Endodermal cell (in vitro differentiated cells): ENCODE measurements around the gene NR1I3. TPM values are rescaled to one million over a fixed set of nuclear protein-coding genes. Genes with fewer than 3 reads are reported as not detected.

ENCODE experiments used
- DNase-seq: peaks from one replicate; pipeline ENCODE4 v3.0.0-alpha.2; 2017
- H3K27ac ChIP-seq: 2 replicates; pipeline ENCODE4 v1.5.1; 2013; ENCODE audit warnings: mild to moderate bottlenecking, low read depth, low read length, moderate library complexity
- H3K27me3 ChIP-seq: 2 replicates; pipeline ENCODE4 v1.6.1; 2013; ENCODE audit warnings: mild to moderate bottlenecking, low read length, moderate library complexity; ENCODE audit not compliant: insufficient read depth, control insufficient read depth, poor library complexity, severe bottlenecking
- H3K36me3 ChIP-seq: 2 replicates; pipeline ENCODE4 v1.7.0; 2013; ENCODE audit warnings: mild to moderate bottlenecking, low read length, moderate library complexity; ENCODE audit not compliant: control insufficient read depth, insufficient read depth
- H3K4me1 ChIP-seq: one replicate; pipeline ENCODE4 v1.7.0; 2013; ENCODE audit warnings: low read length; ENCODE audit not compliant: control insufficient read depth, insufficient read depth
- H3K4me3 ChIP-seq: 2 replicates; pipeline ENCODE4 v1.5.1; 2013; ENCODE audit warnings: mild to moderate bottlenecking, low read length, moderate library complexity
- H3K9ac ChIP-seq: 2 replicates; pipeline ENCODE4 v1.6.1; 2013; ENCODE audit warnings: mild to moderate bottlenecking, low read length, moderate library complexity; ENCODE audit not compliant: poor library complexity, severe bottlenecking; ENCODE audit errors: extremely low read depth
- H3K9me3 ChIP-seq: 2 replicates; pipeline ENCODE4 v1.6.1; 2013; ENCODE audit warnings: mild to moderate bottlenecking, low read length, moderate library complexity; ENCODE audit not compliant: control insufficient read depth
- H3K27ac Mint-ChIP-seq: 2 replicates; pipeline ENCODE4 v1.8.0; 2020; ENCODE audit warnings: mixed read lengths
- H3K27me3 Mint-ChIP-seq: 2 replicates; pipeline ENCODE4 v1.8.0; 2021; ENCODE audit warnings: mild to moderate bottlenecking, mixed read lengths; ENCODE audit not compliant: insufficient read depth
- H3K36me3 Mint-ChIP-seq: 2 replicates; pipeline ENCODE4 v1.8.0; 2020; ENCODE audit warnings: low read depth, mixed read lengths
- H3K4me1 Mint-ChIP-seq: 2 replicates; pipeline ENCODE4 v1.8.0; 2020; ENCODE audit warnings: mixed read lengths
- H3K4me3 Mint-ChIP-seq: 2 replicates; pipeline ENCODE4 v1.8.0; 2020; ENCODE audit warnings: mild to moderate bottlenecking, moderate library complexity, mixed read lengths
- H3K9me3 Mint-ChIP-seq: 2 replicates; pipeline ENCODE4 v1.8.0; 2020; ENCODE audit warnings: mild to moderate bottlenecking, mixed read lengths
- CTCF ChIP-seq: fragments of 200-600 bp; sonication (generic); conservative IDR thresholded peaks from 2 replicates; pipeline ENCODE4 v1.5.0; 2021; ENCODE audit warnings: antibody characterized with exemption, mild to moderate bottlenecking
- WGBS, 2 experiments: methylation state at CpG; one replicate each; pipeline versions ENCODE4 v1.1.5 to v1.1.7; 2013; ENCODE audit warnings: missing lambda C conversion rate in 2 of 2, mixed read lengths in 1 of 2; ENCODE audit not compliant: insufficient coverage in 1 of 2, insufficient read length in 1 of 2; 5-methylcytosine and 5-hydroxymethylcytosine counted together
- total RNA-seq, 2 donors: library from RNA; stranded (reverse); fragmentation: NEBNext Ultra II Directional in 1 of 2; extraction: Animal tissue kit (Norgen Biotek cat#: 25700) in 1 of 2; gene quantifications; 2 replicates in 1 of 2; 3 replicates in 1 of 2; pipeline ENCODE4 v1.2.1, GENCODE V29; 2021

The NR1I3 gene
- total RNA-seq, 2 donors from 2014 or later = not detected

GRCh38 chr1:161216945-161217712 is 20.9 kb downstream of the NR1I3 start:
- 88 to 92% methylated on average over 4 to 7 of the region's 7 CpGs for WGBS, 2 experiments
- Mint-ChIP-seq H3K36me3 (peaks cover 38% of the 10 kb centered on the region), H3K4me3 (no peak overlapping the region), H3K27ac (peak overlapping the region; percentile 62), H3K27me3 (no peaks in the 10 kb centered on the region), H3K4me1 (peaks cover 44% of the 10 kb centered on the region), H3K9me3 (no peaks in the 10 kb centered on the region)
- Histone ChIP-seq H3K4me1 (no peaks in the 10 kb centered on the region), H3K4me3 (no peak overlapping the region), H3K27ac (no peak overlapping the region), H3K27me3 (no peaks in the 10 kb centered on the region), H3K9ac (no peak overlapping the region), H3K9me3 (no peaks in the 10 kb centered on the region), H3K36me3 (peaks cover 28% of the 10 kb centered on the region)
- DNase-seq = peak; percentile 39
- TF ChIP-seq CTCF = no peak

GRCh38 chr1:161215076-161215475 is 22.9 kb downstream of the NR1I3 start, which contains the start of gene FCER1G:
Gene FCER1G (plus strand): TSS chr1:161215295. CDS start chr1:161215322, 27 bp downstream.
- H3K36me3 Mint-ChIP-seq = peaks cover 47% of the 10 kb centered on the region
- Histone ChIP-seq H3K9me3 (no peaks in the 10 kb centered on the region), H3K4me1 (no peaks in the 10 kb centered on the region), H3K27me3 (no peaks in the 10 kb centered on the region), H3K9ac (no peak within 1 kb of the TSS), H3K36me3 (peaks cover 49% of the 10 kb centered on the region), H3K4me3 (no peak within 1 kb of the TSS), H3K27ac (no peak within 1 kb of the TSS)
- H3K9me3 Mint-ChIP-seq = no peaks in the 10 kb centered on the region
- peak within 1 kb of the TSS; percentile 58 for H3K27ac Mint-ChIP-seq
- no peak within 1 kb of the TSS for H3K4me3 Mint-ChIP-seq
- peaks cover 38% of the 10 kb centered on the region for H3K4me1 Mint-ChIP-seq
- H3K27me3 Mint-ChIP-seq = no peaks in the 10 kb centered on the region
- no peak for DNase-seq
- WGBS, 2 experiments = 95 to 98% methylated on average over 7 to 10 of the region's 10 CpGs
- TF ChIP-seq CTCF = no peak

- Mint-ChIP-seq H3K9me3 (no peaks in the 10 kb centered on the region), H3K36me3 (peaks cover 51% of the 10 kb centered on the region), H3K4me1 (peaks cover 36% of the 10 kb centered on the region), H3K4me3 (no peak overlapping the region), H3K27me3 (no peaks in the 10 kb centered on the region), H3K27ac (no peak overlapping the region)
- no peaks in the 10 kb centered on the region for H3K27me3 ChIP-seq
- no peak for DNase-seq
- H3K9ac ChIP-seq = no peak overlapping the region
- WGBS, 2 experiments = 94 to 96% methylated on average over 7 to 9 of the region's 9 CpGs
- no peaks in the 10 kb centered on the region for H3K9me3 ChIP-seq
- no peak overlapping the region for H3K27ac ChIP-seq
- no peak overlapping the region for H3K4me3 ChIP-seq
- TF ChIP-seq CTCF = no peak
- H3K4me1 ChIP-seq = no peaks in the 10 kb centered on the region
- peaks cover 54% of the 10 kb centered on the region for H3K36me3 ChIP-seq
Observed at GRCh38 chr1:161214369-161214768, 23.6 kb downstream of the NR1I3 start.
